OCI-LY3 (cell line): ENCODE results near the gene BNC2.

Experiments
- H2AFZ ChIP-seq: fragments of 200-600, 300-600 bp; shearing (Covaris generic); 2 replicates; pipeline ENCODE4 v1.6.0; 2014; ENCODE audit warnings: antibody characterized with exemption, low read depth, low read length
- H3K27ac ChIP-seq: fragments of 200-600, 300-600 bp; sonication (generic); 2 replicates; pipeline ENCODE4 v1.5.1; 2014; ENCODE audit warnings: mild to moderate bottlenecking, low read length, moderate library complexity, mixed read lengths
- H3K27me3 ChIP-seq: fragments of 200-600, 300-600 bp; sonication (generic); 2 replicates; pipeline ENCODE4 v1.6.1; 2014; ENCODE audit warnings: low read depth, low read length, mixed read lengths
- H3K36me3 ChIP-seq: fragments of 200-600, 300-600 bp; sonication (generic); replicated peaks from 2 replicates; pipeline ENCODE3; 2014; ENCODE audit warnings: low read depth, low read length, mixed read lengths
- H3K4me1 ChIP-seq: fragments of 300-600, 200-600 bp; sonication (generic); 2 replicates; pipeline ENCODE4 v1.6.1; 2014; ENCODE audit warnings: low read length, mixed read lengths
- H3K4me2 ChIP-seq: fragments of 200-600, 300-600 bp; sonication (generic); 2 replicates; pipeline ENCODE4 v1.6.1; 2014; ENCODE audit warnings: low read length, mixed read lengths
- H3K4me3 ChIP-seq: fragments of 300-600, 200-600 bp; sonication (generic); 2 replicates; pipeline ENCODE4 v1.5.1; 2014; ENCODE audit warnings: antibody characterized with exemption, mild to moderate bottlenecking, low read length, moderate library complexity
- H3K79me2 ChIP-seq: fragments of 300-600, 200-600 bp; shearing (Covaris generic); 2 replicates; pipeline ENCODE4 v1.6.1; 2014; ENCODE audit warnings: mild to moderate bottlenecking, low read length, mixed read lengths
- H3K9ac ChIP-seq: fragments of 300-600, 200-600 bp; shearing (Covaris generic); 2 replicates; pipeline ENCODE4 v1.6.0; 2014; ENCODE audit warnings: mild to moderate bottlenecking, low read length, moderate library complexity
- H3K9me3 ChIP-seq: fragments of 200-600, 300-600 bp; shearing (Covaris generic); 2 replicates; pipeline ENCODE4 v1.6.1; 2014; ENCODE audit warnings: low read length, mixed read lengths; ENCODE audit not compliant: insufficient read depth
- H4K20me1 ChIP-seq: fragments of 200-600, 300-600 bp; sonication (generic); 2 replicates; pipeline ENCODE4 v1.6.1; 2016; ENCODE audit warnings: low read length, mixed read lengths; ENCODE audit not compliant: insufficient read depth
- CTCF ChIP-seq: fragments of 200-600, 300-600 bp; sonication (generic); IDR thresholded peaks from 2 replicates; pipeline ENCODE4 v1.5.1; 2014; ENCODE audit warnings: antibody characterized with exemption, low read length, low read depth
- EZH2phosphoT487 ChIP-seq: fragments of 200-600 bp; shearing (Covaris generic); IDR thresholded peaks from 2 replicates; pipeline ENCODE4 v1.6.1; 2018; ENCODE audit warnings: antibody characterized with exemption, mixed run types, low read depth

BNC2 gene

GRCh38 chr9:16809912-16810610 is 60.4 kb downstream of the BNC2 start:
- Histone ChIP-seq H3K27me3 (no peaks in the 10 kb centered on the region), H2AFZ (no peak overlapping the region), H3K79me2 (no peaks in the 10 kb centered on the region), H3K9me3 (no peaks in the 10 kb centered on the region), H3K4me1 (no peaks in the 10 kb centered on the region), H3K4me2 (no peak overlapping the region), H3K9ac (no peak overlapping the region), H4K20me1 (no peaks in the 10 kb centered on the region), H3K27ac (no peak overlapping the region), H3K36me3 (no peaks in the 10 kb centered on the region), H3K4me3 (no peak overlapping the region)
- no peak for TF ChIP-seq CTCF
- no peak for TF ChIP-seq EZH2phosphoT487

- no peaks in the 10 kb centered on the region for H3K79me2 ChIP-seq
These were observed 63.8 kb downstream of the BNC2 start for GRCh38 chr9:16806674-16807073.

DNA sequence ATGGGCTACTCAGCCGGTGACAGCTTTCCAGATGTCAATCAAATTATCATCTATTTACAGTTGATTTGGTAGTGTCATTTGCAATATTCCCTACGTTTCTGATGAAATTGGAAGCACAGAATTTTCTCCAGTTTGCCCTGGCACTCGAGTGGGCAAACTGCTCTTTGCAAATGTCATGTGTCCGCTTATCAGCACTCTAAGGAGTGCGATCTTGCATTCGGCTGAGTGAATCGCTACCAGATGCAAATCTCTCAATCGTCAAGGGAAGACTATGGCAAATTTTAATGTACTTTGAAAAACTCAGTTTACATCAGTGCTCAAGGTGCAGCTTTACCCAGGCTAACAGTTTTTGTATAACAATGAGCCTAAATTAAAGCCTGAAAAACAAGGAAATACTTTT is 66.8 kb downstream of the BNC2 start:
- Histone ChIP-seq H3K4me2 (no peak overlapping the region), H3K36me3 (no peaks in the 10 kb centered on the region), H3K27ac (no peak overlapping the region), H3K9ac (no peak overlapping the region), H3K4me3 (no peak overlapping the region), H3K79me2 (no peaks in the 10 kb centered on the region), H3K27me3 (no peaks in the 10 kb centered on the region), H3K4me1 (no peaks in the 10 kb centered on the region), H3K9me3 (no peaks in the 10 kb centered on the region), H2AFZ (no peak overlapping the region), H4K20me1 (no peaks in the 10 kb centered on the region)
- no peak for TF ChIP-seq EZH2phosphoT487
- TF ChIP-seq CTCF: no peak

More at GRCh38 chr9:16806674-16807073, 63.8 kb downstream of the BNC2 start:
- no peak overlapping the region for H2AFZ ChIP-seq
- no peak for TF ChIP-seq CTCF
- no peak for TF ChIP-seq EZH2phosphoT487
- no peaks in the 10 kb centered on the region for H4K20me1 ChIP-seq
- no peak overlapping the region for H3K4me3 ChIP-seq
- H3K27ac ChIP-seq: no peak overlapping the region
- H3K4me2 ChIP-seq: no peak overlapping the region
- no peaks in the 10 kb centered on the region for H3K27me3 ChIP-seq
- no peaks in the 10 kb centered on the region for H3K9me3 ChIP-seq
- no peaks in the 10 kb centered on the region for H3K36me3 ChIP-seq
- no peaks in the 10 kb centered on the region for H3K4me1 ChIP-seq
- no peak overlapping the region for H3K9ac ChIP-seq

GRCh38 chr9:16801871-16802466 is 68.5 kb downstream of the BNC2 start:
- Histone ChIP-seq H3K4me3 (no peak overlapping the region), H3K9me3 (no peaks in the 10 kb centered on the region), H2AFZ (no peak overlapping the region), H3K27me3 (no peaks in the 10 kb centered on the region), H3K27ac (no peak overlapping the region), H3K36me3 (no peaks in the 10 kb centered on the region), H3K9ac (no peak overlapping the region), H3K79me2 (no peaks in the 10 kb centered on the region), H3K4me1 (no peaks in the 10 kb centered on the region), H4K20me1 (no peaks in the 10 kb centered on the region), H3K4me2 (no peak overlapping the region)
- TF ChIP-seq EZH2phosphoT487 (no peak), CTCF (no peak)
